Measurements from ENCODE around the gene FAF1. TPM values are rescaled to one million over a fixed set of nuclear protein-coding genes. Genes with fewer than 3 reads are reported as not detected.

FAF1 gene
- total RNA-seq, 2 experiments from 2014 or later: 42.3 to 114 TPM

DNA sequence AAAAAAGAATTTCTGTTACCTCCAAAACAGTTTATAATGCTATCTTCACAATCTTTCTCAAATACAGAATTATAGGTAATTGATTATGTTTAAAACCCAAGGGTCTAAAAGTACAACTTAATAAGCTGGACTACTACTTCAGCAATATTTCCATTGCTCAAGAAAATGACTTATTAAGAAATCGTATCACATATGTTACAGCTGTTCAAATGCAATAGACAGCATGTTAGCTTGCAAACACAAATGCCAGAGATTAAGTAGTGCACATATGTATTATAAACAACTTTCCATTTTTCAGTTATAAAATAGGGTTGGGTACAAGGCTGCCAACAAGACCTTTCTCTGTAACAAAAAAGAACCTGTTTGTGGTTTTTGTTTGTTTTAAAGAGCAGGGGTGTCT lies 325.8 kb downstream of the FAF1 start:
- no peak overlapping the region for H2AFZ ChIP-seq (ENCODE audit: low read length)
- no peak overlapping the region for H3K4me2 ChIP-seq (ENCODE audit: low read length)
- intact Hi-C loops (cut with micrococcal nuclease; ENCODE audit: unreplicated experiment): no loop called here
- H3K4me1 ChIP-seq (ENCODE audit: insufficient read depth, low read length, poor library complexity, severe bottlenecking): no peaks in the 10 kb centered on the region
- H3K9me2 ChIP-seq (ENCODE audit: insufficient read depth, low read length): no peaks in the 10 kb centered on the region
- no peak overlapping the region for H3K27ac ChIP-seq (ENCODE audit: low read depth, low read length, poor library complexity, severe bottlenecking)
- H3K9me3 ChIP-seq (ENCODE audit: low read length): no peaks in the 10 kb centered on the region
- H3K4me3 ChIP-seq (ENCODE audit: low read depth, low read length, poor library complexity, severe bottlenecking): no peak overlapping the region
- H3K36me3 ChIP-seq (ENCODE audit: insufficient read depth, low read length): no peaks in the 10 kb centered on the region
- CTCF ChIA-PET (ENCODE audit: unreplicated experiment): no interaction called here
- no peak for DNase-seq (ENCODE audit: low spot score)
- H3K79me2 ChIP-seq (ENCODE audit: insufficient read depth, low read depth, low read length): no peaks in the 10 kb centered on the region
- no peaks in the 10 kb centered on the region for H4K20me1 ChIP-seq (ENCODE audit: insufficient read depth, low read length)
- BruUV-seq (replicated peaks): no TSS peak
- TF ChIP-seq, protein P1, sequence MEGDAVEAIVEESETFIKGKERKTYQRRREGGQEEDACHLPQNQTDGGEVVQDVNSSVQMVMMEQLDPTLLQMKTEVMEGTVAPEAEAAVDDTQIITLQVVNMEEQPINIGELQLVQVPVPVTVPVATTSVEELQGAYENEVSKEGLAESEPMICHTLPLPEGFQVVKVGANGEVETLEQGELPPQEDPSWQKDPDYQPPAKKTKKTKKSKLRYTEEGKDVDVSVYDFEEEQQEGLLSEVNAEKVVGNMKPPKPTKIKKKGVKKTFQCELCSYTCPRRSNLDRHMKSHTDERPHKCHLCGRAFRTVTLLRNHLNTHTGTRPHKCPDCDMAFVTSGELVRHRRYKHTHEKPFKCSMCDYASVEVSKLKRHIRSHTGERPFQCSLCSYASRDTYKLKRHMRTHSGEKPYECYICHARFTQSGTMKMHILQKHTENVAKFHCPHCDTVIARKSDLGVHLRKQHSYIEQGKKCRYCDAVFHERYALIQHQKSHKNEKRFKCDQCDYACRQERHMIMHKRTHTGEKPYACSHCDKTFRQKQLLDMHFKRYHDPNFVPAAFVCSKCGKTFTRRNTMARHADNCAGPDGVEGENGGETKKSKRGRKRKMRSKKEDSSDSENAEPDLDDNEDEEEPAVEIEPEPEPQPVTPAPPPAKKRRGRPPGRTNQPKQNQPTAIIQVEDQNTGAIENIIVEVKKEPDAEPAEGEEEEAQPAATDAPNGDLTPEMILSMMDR (conservative IDR thresholded peaks at IDR 0.05; ENCODE audit: low read length): no peak
- TF ChIP-seq EZH2phosphoT487 (IDR thresholded peaks at IDR 0.05; ENCODE audit: borderline replicate concordance, low read depth, low read length): no peak
- POLR2A ChIA-PET: interaction anchor here (0.5 to 2.4 kb wide), 4 partner anchors 11 to 23 kb away, joined by 3 to 10 read pairs (median 6); no protein-coding TSS in a partner anchor

DNA sequence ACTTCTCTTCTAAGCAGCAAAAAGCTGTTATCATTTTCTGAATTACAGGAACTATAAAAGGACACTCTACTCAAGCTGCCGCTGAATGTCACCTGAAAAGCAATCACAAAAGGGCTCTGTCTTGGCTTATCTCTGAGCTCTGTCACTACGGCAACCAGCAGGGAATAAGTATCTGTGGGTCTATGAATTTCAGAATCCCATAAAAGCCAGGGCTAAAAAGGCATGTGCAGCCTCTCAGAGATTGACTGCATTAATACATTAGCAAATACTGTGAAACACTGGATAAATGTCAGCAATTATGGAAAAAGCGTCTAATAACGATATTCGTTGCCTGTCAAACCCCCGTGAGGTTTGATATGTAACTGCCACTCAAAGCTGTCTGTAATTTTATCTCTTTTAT lies 326.6 kb downstream of the FAF1 start:
- POLR2A ChIA-PET: interaction anchor here (1.0 to 2.4 kb wide), 3 partner anchors 11 to 22 kb away, joined by 3 to 9 read pairs (median 3); no protein-coding TSS in a partner anchor
- H3K36me3 ChIP-seq (ENCODE audit: insufficient read depth, low read length): no peaks in the 10 kb centered on the region
- no peaks in the 10 kb centered on the region for H4K20me1 ChIP-seq (ENCODE audit: insufficient read depth, low read length)
- no peaks in the 10 kb centered on the region for H3K4me1 ChIP-seq (ENCODE audit: insufficient read depth, low read length, poor library complexity, severe bottlenecking)
- no peak overlapping the region for H3K27ac ChIP-seq (ENCODE audit: low read depth, low read length, poor library complexity, severe bottlenecking)
- BruUV-seq (replicated peaks): no TSS peak
- no peak overlapping the region for H3K4me3 ChIP-seq (ENCODE audit: low read depth, low read length, poor library complexity, severe bottlenecking)
- intact Hi-C loops (cut with micrococcal nuclease; ENCODE audit: unreplicated experiment): no loop called here
- CTCF ChIA-PET (ENCODE audit: unreplicated experiment): no interaction called here
- TF ChIP-seq EZH2phosphoT487 (IDR thresholded peaks at IDR 0.05; ENCODE audit: borderline replicate concordance, low read depth, low read length): no peak
- TF ChIP-seq, protein P1 (conservative IDR thresholded peaks at IDR 0.05; ENCODE audit: low read length): no peak
- DNase-seq (ENCODE audit: low spot score): no peak
- no peaks in the 10 kb centered on the region for H3K79me2 ChIP-seq (ENCODE audit: insufficient read depth, low read depth, low read length)
- H3K9me2 ChIP-seq (ENCODE audit: insufficient read depth, low read length): no peaks in the 10 kb centered on the region
- H3K9me3 ChIP-seq (ENCODE audit: low read length): no peaks in the 10 kb centered on the region
- H3K4me2 ChIP-seq (ENCODE audit: low read length): no peak overlapping the region
- no peak overlapping the region for H2AFZ ChIP-seq (ENCODE audit: low read length)

DNA sequence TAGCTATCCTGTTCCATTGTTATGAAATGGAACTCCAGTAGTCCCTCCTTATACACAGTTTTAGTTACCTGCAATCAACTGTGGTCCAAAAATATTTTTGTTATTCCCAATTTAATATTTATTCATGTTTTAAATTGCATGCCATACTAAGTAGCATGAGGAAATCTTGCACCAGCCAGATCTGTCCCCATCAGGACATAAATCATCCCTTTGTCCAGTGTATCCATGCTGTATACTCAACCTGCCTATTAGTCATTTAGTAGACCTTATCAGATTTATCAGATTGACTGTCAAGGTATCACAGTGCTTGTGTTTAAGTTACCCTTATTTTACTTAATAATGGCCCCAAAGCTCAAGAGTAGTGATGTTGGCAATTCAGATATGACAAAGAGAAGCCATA lies 328.9 kb downstream of the FAF1 start:
- H2AFZ ChIP-seq (ENCODE audit: low read length): no peak overlapping the region
- H3K4me1 ChIP-seq (ENCODE audit: insufficient read depth, low read length, poor library complexity, severe bottlenecking): no peaks in the 10 kb centered on the region
- no peak overlapping the region for H3K27ac ChIP-seq (ENCODE audit: low read depth, low read length, poor library complexity, severe bottlenecking)
- ChIA-PET POLR2A (no interaction called here), CTCF (ENCODE audit: unreplicated experiment) (no interaction called here)
- H3K4me2 ChIP-seq (ENCODE audit: low read length): no peak overlapping the region
- H3K36me3 ChIP-seq (ENCODE audit: insufficient read depth, low read length): no peaks in the 10 kb centered on the region
- BruUV-seq (replicated peaks): no TSS peak
- intact Hi-C loops (cut with micrococcal nuclease; ENCODE audit: unreplicated experiment): no loop called here
- DNase-seq (ENCODE audit: low spot score): no peak
- H4K20me1 ChIP-seq (ENCODE audit: insufficient read depth, low read length): no peaks in the 10 kb centered on the region
- H3K79me2 ChIP-seq (ENCODE audit: insufficient read depth, low read depth, low read length): no peaks in the 10 kb centered on the region
- H3K9me3 ChIP-seq (ENCODE audit: low read length): no peaks in the 10 kb centered on the region
- H3K4me3 ChIP-seq (ENCODE audit: low read depth, low read length, poor library complexity, severe bottlenecking): no peak overlapping the region
- TF ChIP-seq, protein P1 (conservative IDR thresholded peaks at IDR 0.05; ENCODE audit: low read length): no peak
- no peak for TF ChIP-seq EZH2phosphoT487 (IDR thresholded peaks at IDR 0.05; ENCODE audit: borderline replicate concordance, low read depth, low read length)
- no peaks in the 10 kb centered on the region for H3K9me2 ChIP-seq (ENCODE audit: insufficient read depth, low read length)

All from OCI-LY7 (cell line).